Measurements from ENCODE around the gene ATF7.

- TF ChIP-seq POLR2A (IDR thresholded peaks at IDR 0.05; ENCODE audit: low read length) = no peak
- TF ChIP-seq GATA1 (IDR thresholded peaks at IDR 0.05; ENCODE audit: low read depth, low read length) = no peak
Measured at GRCh38 chr12:53670308-53670707, 44.1 kb upstream of the ATF7 start.

Data from erythroblast (primary cell).